GM18909 (cell line): Measurements from ENCODE around the gene RBBP5.

Experiments used
- ATAC-seq: cut with Tn5 transposase; IDR thresholded peaks from one replicate; pipeline ENCODE4 v1.9.1; 2021; ENCODE audit warnings: mild to moderate bottlenecking; ENCODE audit not compliant: unreplicated experiment, poor library complexity

RBBP5 gene

GRCh38 chr1:205137901-205138300 is 16.1 kb upstream of the RBBP5 start:
- no peak for ATAC-seq

GRCh38 chr1:205133287-205133686 is 11.5 kb upstream of the RBBP5 start:
- ATAC-seq = no peak

DNA sequence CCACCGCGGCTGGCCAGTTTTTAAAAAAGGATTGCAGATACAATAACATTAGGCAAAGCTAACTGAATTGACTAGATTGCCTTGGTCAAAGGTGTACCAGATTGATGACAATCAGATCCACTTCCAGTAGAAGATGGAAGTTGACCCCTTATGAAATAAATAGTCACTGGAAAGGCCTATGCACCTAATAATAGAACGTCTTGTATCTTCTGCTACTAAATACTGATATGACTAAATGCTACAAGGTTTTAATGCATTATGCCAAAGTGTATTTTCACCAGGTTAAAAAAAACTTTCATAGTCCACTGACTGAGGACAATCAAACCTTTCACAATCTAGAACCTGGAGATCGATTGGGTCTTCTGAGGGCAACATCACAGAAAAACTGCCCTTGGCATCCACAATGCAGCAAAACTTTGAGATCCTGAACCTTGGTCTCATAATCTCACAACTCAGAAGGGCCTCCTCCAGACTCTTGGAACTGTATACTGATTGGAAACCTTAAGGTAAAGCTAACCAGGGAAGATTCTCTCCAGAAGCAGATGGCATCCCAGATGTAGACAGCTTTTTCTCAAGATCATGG is 7.8 kb upstream of the RBBP5 start:
- no peak for ATAC-seq

DNA sequence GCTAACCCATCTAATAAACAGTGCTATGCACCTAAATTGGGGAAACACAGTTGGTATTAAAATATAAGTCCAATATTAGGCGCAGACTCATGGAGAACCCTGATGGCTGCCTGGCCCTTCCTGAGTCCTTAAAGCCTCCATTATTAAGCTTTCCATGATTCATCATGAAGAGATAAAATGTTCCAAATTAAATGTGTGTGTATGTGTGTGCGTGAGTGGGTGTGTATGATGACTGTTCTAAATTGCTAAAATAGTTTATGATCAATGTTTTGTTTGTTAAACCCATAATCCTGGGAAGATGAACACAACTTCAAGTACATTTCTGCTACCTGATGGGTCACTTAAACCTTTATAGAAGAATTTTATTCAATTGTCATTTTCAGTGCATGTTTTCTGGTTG is 6.3 kb upstream of the RBBP5 start:
- ATAC-seq = no peak

DNA sequence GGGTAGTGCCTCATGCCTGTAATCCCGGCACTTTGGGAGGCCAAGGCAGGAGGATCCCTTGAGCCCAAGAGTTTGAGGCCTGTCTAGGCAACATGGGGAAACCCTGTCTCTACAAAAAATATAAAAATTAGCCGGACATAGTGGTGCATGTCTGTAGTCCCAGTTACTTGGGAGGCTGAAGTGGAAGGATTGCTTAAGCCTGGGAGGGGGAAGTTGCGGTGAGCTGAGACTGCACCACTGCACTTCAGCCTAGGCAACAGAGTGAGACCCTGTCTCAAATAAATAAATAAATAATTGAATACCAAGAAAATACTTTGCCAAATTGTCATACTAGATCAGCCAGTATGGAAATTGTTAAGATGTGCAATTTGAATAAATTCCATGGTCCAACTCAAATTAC is 5.9 kb upstream of the RBBP5 start:
- no peak for ATAC-seq

- no peak for ATAC-seq
Observed at GRCh38 chr1:205124726-205125125, 2.9 kb upstream of the RBBP5 start.

GRCh38 chr1:205122489-205122882 is 708 bp upstream of the RBBP5 start:
- no peak for ATAC-seq

DNA sequence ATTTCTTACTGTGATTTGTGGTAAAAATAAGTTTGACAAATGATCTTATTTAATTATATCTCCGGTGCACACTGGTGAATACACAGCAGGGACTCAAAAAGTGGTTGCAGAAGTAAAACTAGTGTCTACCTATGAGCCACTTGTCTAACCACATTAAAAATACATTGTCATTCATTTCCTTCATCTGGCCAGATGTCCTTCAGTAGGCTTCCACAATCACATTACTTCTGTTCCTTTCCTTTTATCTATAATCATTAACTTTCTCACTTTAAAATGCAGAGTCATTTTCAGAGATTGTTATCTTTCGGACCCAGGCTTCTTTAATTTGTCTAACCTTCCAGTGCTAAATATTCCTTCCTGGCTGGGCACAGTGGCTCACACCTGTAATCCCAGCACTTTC is 3.0 kb downstream of the RBBP5 start:
- ATAC-seq = no peak

GRCh38 chr1:205111354-205111753 is 10.4 kb downstream of the RBBP5 start:
- ATAC-seq = no peak

- ATAC-seq = no peak
Observed at GRCh38 chr1:205109711-205110110, 12.1 kb downstream of the RBBP5 start.

GRCh38 chr1:205109269-205109668 is 12.5 kb downstream of the RBBP5 start:
- no peak for ATAC-seq

- ATAC-seq = no peak
Observed at GRCh38 chr1:205108464-205108863, 13.3 kb downstream of the RBBP5 start.

DNA sequence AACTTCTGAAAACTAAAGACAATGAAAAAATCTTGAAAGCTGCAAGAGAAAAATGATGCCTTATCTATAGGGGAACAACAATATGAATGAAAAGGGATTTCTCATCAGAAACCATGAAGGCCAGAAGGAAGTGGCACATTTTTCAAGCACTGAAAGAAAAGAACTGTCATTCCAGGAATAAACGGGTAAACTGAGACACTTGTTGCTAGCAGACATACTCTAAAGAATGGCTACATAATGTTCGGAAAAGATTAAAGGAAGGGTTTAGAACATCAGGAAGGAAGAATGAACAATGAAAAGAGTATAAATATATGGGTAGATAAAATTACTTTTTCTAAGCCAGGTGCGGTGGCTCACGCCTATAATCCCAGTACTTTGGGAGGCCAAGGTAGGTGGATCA is 14.5 kb downstream of the RBBP5 start:
- no peak for ATAC-seq

DNA sequence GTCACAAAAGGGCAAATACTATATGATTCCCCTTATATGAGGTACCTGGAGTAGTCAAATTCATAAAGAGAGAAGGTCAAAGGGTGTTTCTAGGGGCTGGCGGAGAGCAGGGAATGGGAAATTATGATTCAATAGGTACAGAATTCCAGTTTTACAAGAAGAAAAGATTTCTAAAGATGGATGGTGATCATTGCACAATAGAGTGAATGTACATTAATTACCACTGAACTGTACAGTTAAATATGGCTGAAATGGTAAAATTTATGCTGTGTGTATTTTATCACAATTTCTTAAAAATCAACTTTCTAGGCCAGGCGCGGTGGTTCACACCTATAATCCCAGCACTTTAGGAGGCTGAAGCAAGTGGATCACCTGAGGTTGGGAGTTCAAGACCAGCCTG is 19.4 kb downstream of the RBBP5 start:
- no peak for ATAC-seq

DNA sequence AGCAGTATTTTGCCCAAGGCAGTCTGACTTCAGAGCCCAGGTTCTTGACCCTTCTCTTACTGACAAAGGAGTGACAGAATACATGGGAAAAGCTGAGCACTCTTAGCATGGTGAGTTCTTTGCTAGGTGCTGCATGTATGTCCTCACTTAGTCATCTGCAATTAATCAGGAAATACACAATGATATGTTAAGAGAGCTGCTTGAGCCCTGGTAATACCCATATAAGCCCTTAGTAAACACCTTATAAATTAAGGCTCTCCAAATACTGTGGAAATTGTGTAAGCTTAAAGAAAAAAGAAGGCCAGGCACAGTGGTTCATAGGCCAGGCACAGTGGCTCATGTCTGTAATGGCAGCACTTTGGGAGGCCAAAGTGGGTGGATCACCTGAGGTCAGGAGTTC is 23.5 kb downstream of the RBBP5 start:
- ATAC-seq = no peak

GRCh38 chr1:205095422-205095821 is 26.4 kb downstream of the RBBP5 start:
- no peak for ATAC-seq

DNA sequence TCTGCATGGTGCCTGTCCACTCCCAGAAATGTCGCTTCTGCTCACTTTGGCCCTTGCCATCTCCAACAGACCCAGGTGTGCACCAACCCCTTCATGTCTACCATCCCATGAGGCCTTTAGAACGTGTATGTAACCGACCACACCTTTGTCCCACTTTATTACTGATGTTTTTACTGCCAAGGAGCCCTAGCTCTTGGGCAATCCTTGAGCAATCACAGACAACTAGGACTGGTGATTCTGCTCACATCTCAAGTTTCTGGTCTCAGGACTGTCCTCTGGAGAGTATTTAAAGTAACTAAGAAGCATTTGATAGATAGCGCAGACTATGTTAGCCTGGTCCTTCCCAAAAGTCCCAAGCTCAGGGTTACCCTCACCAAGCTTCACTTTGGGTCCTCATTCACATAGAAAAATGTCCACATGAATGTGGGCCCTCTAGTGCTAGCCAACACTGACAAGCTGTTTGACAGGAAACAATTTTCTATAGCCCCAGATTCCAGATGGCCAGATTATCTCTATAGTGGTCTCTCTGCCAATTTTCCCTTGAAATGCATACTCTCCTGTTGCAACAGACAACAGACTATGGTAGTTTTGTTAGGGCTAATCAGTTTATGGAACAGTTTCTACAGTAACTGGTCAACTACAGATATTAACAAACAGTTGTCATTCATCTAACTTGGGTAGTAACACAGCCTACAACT is 30.6 kb downstream of the RBBP5 start:
- no peak for ATAC-seq

- no peak for ATAC-seq
Observed at GRCh38 chr1:205088341-205088740, 33.4 kb downstream of the RBBP5 start.

DNA sequence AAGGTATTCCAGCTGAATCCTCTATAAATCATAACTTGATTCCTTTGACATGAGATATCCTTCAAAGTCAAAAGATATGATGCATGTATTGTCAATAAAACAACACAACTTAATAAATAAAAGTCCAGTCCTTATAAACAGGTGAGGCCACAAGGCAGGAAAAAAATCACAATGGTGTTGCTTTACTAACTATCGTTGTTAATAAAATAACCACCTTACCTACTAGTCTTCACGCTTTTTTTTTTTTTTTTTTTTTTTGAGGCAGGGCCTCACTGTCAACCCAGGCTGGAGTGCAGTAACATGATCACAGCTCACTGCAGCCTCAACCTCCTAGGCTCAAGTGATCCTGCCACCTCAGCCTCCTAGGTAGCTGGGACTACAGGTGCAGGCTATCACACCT is 37.4 kb downstream of the RBBP5 start, which contains the start of gene TMEM81:
Gene TMEM81, minus strand, starts transcription at position 101 of the 400 bp plus-strand sequence. CDS start 140 bp downstream, outside the sequence.
- ATAC-seq = no peak

DNA sequence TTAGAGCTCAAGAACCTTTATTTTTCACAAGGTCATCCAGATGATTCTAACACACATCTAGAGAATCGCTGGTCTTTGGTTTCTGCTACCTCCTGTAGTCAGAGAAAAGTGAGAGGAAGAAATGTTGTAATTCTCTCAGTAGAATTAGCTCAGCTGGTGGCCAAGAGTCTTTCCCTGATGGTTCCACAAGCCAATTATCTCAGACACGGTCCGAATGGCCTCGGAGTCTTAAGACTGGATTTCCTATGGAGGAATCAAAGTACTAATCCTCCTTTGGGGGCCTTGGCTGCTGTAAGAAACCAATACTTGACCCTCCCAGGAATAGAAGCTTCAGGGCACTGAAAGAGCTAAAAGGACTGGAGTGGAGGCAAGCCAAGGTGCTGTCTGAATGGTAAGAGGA is 39.3 kb downstream of the RBBP5 start:
- ATAC-seq = no peak

GRCh38 chr1:205077934-205078311 is 43.9 kb downstream of the RBBP5 start:
- ATAC-seq = no peak
